ENCODE data around the gene SORBS1.

The SORBS1 gene

DNA sequence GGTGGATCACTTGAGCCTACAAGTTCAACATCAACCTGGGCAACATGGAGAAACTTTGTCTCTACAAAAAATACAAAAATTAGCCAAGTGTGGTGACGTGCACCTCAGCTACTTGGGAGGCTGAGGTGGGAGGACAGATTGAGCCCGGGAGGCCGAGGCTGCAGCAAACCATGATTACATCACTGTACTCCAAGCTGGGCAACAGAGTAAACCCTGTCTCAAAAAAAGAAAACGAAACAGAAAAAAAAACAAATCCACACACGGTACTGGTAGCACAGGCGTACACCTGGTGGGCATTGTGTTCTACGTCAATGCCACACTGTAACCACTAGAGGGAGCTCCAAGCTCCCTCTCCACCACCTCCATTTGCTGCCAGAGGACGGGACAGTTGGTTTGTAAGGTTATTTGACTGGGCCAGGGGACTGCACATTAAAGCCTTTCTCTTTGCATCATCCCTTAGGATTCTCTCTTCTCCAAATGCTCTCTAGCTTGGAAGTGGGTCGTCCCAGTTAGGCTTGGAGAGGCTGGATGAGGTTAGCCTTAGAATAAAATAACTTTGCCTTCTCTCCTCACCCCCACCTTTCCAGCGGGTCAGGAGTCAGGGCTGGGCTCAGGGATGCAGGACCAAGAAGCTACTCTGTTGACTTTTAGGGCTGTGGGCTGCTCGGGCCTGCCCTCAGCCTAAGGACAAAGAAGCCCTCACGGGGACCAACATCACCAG, 130.8 kb downstream of the SORBS1 start:
- peak; percentile 65 for DNase-seq

DNA sequence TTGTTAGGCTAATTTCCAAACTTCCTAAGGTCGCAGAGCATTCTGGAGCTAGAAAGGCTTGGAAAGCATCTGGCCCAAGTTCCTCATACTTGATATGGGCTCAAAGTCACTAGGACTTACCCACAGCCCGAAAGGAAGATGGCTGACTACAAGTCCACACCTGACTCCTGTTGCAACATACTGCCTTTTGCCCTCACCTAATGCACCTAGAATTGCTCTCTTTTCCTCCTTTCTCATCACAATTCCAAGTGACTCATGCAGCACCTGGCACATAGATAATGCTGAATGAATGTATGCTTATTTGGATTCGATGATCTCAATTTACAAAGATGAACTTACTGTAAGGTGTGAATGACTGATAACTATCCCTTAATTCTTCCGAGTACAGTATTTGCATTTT, 131.5 kb downstream of the SORBS1 start:
- no peak for DNase-seq

DNA sequence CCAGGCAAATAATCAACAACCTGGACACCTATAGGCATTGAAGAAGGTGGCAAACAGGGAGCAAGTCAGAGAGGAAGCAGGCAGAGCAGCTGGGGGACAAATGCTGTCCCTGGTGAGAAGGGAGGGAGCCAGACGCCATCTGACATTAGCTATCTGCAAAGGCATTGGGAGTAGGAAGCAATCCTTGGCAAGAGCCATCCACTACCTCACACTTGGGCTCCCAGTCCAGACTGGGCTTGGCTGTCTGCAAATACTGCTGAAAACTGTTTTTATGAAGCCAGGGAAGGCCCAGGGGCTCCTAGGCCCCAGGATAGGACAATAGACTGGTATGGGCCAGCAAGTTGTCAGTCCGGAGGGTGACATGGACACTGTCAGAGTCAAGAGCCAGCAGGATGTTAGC, 132.5 kb downstream of the SORBS1 start:
- DNase-seq = no peak

DNA sequence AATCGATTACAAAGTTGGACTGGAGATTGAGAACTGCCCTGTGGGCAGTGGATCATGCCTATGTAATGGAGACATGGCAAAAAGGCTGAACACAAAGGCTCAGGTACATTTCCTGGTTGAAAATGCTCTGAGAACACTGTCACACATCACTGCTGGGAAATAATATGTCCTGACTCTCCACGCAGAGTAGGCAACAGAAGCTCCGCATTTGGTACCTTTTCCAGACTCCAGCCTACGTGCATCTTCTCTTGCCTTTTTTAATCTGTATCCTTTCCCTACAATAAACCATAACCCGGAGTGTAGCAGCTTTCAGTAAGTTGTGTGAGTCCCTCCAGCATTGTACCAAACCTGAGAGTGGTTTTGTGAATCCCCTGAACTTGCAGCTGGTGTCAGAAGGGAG, 134.7 kb downstream of the SORBS1 start:
- DNase-seq = no peak

DNA sequence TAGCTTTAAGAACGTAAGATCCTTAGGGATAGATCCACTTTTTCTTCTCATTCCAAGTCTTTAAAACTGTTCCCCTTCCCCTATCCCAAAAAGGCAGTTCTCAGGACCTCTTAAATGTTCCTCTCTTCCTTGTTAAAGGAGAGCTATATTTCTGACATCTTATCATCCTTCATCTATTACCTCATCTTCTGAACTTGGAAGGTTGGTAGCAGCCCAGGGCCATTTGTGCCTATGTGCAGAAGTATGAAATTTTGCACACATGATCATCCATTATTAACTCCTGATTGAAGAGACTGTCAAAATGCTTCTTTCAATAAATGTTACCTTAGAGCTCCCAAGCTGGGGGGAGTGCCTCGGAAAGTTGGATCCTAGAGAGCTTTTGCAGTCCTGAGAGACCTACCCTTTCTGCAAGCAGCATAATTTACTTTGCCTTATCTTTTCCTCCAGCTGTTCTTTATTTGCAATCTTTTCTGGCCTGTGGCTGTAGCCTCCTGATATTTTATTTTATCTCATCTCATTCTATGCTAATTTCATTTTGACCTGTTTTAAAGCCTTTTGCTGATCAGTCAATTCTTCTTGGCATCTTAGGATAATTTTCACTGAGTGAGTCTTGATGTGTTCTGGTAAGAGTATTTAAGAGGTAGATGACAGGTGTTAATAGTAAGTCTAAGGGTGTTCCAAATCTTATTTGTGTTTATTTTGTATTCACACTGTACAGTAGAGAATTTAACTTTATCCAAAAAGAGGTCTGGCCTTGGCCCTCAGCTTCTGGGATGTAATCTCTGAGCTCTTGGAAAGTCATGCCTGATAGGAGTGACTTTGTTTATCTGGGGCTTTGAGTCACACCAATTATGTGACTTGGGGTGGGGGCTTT, 135.3 kb downstream of the SORBS1 start:
- DNase-seq = no peak

DNA sequence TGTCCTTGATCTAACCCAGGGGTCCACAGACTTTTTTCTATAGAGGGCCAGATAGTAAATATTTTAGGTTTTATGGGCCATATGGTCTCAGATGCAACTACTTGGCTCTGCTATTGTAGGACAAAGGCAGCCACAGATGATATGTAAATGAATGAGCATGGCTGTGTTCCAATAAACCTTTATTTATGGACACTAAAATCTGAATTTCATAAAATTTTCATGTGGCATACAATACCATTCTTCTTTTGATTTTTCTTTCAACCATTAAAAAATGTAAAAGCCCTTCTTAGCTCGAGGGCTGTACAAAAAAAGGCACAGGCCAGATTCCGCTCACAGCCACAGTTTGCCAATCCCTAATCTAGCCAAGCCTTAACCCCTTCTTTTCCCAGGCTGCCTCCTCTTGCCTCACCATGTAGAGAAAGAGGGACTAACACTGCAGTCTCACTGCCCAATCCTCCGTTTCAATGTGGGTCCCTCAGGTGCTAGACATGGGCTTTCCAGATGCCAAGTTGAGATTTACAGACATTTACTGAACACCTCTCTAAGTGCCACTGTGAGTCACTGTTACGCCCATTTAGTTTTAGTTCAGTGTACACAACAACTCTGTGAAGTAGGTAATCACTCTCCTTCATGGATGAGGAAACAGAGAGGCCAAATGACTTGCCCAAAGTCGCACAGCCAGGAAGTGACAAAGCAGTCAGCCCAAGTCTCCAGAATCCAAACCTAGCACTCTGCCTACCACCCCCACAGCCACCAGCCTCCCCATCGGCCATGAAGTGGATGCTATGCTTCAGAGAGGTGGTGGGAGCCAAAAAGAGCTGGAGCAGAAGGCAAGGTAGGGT, 137.8 kb downstream of the SORBS1 start:
- DNase-seq = no peak

DNA sequence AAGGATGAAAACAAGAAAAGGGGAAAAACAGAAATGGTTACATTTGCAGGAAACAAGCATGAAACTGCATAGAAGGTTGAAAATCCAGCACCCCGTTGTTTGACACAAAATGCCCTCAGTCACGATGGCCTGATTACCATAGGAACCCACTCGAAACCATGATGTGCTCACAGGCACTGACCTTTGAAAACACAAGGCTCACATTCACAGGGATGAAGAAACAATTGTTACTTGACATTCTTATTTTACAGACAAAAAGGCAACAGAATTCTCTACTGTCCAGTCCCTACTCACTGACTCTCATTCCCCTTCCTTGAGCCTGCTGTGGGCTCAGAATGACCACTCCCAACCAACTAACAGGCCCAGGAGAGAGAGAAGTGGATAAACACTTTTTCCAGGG, 138.9 kb downstream of the SORBS1 start:
- DNase-seq = no peak

DNA sequence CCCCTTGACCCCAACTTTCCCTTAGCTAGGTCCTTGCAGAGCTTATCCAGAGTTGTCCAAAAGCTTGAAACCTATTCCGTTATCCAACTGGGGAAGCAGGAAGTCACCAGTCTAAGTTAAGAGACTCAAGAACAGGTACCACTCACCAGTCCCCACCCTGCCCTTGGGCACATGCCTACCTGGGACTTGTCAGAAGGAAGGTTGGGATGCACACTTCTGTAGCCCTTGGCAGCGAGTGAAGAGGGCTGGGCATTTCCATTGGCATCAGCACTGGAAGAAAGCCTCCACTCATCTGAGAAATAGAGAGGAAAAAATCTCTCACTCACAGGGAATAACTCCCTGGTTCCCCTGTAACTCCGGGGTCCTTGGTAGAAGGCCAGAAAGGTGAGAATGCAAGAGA, 139.4 kb downstream of the SORBS1 start:
- no peak for DNase-seq

DNA sequence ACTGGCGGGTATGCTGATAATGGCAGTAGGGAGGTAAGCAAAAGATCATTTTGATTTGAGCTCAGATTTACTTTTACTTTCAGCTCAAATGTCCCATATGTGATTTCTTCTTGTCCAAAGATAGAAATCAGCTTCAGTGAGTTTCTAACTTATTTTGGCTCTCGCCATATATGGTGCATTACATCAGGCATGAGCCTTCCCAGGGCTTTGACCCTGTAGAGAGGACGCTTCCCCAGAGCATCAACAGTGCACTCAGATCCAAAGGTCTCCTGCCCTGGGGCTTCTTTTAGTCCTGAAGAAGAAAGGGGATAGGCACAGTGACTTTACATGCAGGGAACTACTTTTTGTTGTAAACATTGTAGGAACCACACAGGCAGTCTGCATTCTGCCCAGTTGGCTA, 141.8 kb downstream of the SORBS1 start:
- DNase-seq = no peak

DNA sequence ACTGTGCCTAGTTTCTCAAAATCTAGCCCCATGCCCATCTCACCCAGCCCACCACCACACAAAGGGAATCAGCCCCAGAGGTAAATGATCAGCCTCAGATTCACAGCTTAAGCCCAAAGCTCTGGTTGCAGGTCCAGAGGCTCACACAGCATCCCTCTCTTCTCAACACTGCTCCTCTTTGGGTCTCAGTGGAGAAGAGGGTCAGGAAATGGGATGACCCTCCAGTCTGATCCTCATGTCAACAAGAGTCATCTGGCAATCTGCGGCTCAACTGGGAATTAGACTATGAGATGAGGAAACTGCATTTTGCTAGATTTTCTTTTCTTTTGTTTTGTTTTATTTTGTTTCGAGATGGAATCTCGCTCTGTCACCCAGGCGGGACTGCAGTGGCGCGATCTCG, 144.2 kb downstream of the SORBS1 start:
- no peak for DNase-seq

DNA sequence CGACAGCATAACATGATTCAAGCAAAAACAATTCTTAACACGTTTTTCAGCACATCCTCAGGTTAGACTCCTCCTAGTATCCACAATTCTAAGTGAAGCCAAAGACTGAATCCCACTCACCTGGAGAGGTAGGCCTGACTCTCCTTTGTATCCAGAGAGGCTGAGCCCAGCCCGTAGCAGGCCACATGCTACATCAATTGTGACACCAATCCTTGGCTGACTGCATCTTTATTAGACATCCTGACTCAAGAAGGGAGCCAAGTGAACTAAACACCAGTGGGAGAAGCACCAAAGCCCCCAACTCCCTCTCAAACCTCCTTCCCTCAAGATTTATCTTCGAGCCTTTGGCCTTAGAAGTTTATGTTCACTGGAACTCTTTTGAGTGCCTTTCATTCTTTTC, 144.9 kb downstream of the SORBS1 start:
- no peak for DNase-seq

DNA sequence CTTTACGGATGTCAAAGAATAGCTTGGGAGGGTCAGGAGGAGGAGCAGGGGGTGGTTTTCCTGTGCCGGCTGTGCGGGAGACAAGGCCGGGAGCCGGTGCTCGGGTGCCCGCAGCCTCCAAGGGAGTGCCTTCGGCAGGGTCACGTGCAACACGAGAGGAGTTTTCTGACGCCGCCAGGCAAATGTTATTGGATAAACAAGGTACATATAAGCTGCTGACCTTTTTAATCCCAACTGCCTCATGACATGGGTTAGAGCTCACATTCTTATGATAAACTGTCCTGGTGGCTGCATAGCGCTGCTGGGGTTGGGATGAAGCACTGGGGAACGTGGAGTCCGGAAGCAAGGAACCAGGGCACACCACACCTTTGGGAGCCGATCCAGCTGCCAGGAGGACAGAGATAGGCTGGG, 145.5 kb downstream of the SORBS1 start:
- no peak for DNase-seq

DNA sequence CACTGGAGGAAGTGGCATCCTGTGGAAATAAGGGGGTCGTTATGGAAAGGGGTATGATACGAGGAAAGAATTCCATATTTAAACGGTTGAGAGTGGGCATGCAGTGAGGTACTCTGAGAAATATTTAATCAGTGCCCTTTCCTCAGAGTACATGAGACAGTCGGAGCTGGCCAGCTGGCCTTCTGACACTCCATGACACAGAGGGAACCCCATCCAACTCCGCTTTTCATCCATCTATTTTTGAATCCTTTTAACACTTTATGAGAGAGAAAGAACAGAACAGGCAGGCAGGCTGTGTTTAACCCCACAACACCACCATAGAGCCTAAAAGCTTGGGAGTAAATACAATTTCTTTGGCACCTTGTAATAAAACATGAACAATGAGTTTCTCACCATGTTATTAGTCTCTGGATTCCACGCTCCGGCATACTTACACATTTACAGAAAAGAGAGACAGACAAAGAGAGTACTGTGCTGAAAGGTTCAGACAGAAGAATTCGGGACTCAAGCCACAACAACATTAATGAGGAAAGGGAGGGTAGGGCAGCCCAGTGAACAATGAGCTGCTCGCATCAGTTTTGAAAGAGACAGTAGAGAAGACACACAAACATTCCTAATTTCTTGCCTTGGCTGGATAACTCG, 146.2 kb downstream of the SORBS1 start:
- no peak for DNase-seq

DNA sequence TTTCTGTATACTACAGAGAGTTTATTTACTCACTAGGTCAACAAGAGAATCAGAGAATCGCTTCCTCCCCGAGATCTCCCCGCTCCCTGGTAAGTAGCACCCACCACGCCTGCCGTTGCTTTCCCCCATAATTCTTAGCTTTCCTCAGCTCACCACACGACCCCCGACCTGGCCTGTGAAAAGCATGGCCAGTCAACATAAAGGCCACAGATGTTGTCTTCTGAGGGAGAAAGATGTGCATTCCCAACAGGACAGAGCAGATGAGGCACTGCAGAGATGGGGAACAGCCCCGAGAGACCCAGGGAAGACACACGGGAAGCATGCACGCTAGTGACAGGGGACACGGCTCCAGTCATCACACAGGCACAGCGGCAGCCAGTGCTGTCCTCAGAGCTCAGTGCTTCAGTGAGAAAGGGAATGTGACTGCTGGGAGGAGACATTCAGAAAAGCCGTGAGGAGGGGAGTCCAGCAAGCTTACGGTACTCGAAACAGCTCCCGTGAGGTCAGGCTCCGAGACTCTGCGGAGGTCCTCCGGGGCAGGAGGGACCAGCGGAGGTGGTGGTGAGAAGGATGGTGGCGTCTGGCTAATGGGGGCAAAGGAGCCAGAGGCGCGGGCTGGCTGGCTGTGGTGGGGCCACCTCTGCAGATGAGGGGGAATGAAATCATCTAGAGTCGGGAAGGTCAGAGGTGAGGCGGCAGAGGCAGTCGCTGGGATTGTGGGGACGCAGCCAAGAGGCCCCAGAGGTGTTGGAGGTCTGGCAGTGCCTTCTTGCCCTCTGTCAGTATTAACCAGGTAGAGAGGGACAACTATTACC, 146.9 kb downstream of the SORBS1 start:
- DNase-seq = no peak

DNA sequence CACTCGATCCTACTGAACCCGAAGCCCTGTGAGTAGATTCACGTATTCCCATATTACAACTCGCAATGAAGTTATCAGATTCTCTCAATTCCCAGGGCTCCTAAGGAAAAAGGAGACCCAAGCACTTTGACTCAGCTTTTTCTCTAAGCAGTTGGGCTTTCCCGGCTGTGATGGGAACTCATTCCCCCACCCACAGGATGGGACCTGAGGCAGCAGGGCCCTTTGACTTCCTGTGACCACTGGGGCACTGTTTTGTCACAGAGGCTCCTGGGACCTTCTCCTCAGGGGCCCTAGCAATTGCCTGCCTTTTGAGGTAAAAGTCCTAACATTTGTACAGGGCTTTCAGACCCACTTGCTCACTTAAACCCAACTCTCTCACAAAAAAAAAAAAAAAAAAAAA, 147.6 kb downstream of the SORBS1 start:
- DNase-seq = peak; percentile 28

DNA sequence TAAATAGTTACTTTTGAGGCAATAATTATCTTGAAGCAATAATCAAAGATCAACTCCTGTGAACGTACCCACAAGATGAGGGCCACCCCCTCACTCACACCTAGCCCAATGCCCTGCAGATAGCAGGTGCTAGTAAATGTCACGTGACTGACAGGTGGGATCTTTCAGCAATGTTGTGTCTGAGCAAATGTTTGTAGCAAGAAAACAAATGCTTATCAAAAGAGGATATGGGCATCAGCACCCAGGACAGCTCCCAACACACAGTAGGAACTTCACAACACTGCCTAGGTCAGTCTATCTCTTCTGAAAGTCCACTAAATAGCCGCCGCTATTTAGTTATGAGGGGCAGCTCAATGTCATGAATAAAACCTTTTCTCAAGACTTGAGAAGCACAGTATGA, 149.5 kb downstream of the SORBS1 start:
- DNase-seq = no peak

DNA sequence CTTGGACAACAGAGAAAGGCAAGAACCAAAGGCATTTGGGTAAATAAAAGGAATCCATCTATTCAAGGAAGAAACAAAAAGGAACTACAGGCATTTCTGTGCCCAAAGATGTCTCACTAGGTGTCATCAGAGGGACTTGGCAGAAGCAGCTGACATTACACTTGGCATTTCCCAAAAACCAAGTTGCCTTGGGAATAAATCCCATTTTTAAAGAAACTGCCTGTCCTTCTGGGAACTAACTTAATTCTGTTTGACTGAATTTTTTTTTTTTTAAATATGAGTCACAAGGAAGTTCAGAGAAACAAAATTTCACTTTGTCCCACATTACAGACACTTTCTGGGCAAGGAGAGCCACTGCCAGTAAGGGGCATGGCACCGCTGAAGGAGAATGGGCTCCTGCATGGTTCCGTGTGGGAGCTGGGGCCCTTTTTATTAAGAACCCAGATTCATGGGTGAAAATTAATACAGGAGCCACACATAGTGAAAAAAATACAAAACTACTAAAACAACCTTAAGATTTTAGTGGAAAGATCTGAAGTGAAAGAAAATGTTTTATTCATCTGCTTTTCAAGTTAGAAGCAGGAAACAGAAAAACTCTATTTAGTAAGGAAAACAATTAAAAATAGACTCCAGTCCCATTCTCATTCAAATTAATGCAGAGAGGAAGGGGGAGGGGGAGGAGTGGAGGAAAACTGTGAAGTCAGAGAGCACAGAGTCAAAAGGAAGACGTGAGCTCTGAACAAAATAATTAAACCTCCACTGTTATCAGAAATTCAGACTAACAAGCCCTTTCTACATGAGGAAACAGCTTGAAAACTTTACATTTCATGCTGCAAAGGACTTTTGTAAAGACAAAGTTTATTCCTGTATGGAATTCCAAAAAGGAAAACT, 151.9 kb downstream of the SORBS1 start:
- peak; percentile 44 for DNase-seq

DNA sequence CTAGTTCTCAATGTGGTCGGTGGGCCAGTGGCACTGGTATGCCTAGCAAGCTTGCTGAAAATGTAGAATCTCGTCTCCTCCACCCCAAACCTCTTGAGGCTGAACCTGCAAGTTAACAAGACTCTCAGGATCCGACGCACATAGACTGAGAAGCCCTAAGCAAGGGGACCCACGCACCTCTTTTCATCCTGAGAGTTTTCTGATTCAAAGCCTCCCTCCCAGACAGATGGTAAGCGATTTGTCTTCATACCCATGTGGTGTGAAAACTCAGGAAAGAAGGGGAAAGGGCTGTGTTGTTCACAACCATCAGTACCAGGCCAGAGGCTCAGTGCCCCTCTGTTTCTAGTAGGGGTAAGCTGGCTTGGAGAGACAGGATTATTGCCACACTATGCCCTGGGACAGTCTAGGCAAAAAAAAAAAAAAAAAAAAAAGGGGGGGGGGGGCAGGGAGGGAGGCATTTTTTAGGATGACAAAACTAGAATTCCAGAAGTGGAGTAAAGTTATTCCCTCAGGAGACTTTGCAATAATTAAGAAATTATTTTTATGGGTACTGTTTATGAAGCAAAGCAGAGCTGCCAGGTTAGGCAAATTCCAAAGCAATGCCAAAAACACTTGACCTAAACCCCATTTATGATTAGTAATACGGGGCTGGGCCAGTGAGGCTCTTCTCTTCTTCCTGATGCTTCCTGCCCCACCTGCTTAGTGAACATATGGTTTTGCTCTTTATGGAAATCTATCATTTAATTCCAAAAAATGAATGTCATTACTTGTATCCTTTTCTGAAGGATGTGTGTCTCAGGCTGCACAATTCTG, 152.8 kb downstream of the SORBS1 start:
- DNase-seq = no peak

DNA sequence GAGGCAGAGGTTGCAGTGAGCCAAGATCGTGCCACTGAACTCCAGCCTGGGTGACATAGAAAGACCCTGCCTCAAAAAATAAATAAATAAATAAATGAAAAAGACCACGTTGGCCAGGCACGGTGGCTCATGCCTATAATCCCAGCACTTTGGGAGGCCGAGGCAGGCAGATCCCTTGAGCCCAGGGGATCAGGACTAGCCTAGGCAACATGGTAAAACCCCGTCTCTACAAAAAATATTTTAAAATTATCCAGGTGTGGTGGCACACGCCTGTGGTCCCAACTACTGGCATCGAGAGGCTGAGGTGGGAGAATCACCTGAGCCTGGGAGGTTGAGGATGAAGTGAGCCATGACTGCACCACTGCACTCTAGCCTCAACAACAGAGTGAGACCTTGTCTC, 153.6 kb downstream of the SORBS1 start:
- no peak for DNase-seq

DNA sequence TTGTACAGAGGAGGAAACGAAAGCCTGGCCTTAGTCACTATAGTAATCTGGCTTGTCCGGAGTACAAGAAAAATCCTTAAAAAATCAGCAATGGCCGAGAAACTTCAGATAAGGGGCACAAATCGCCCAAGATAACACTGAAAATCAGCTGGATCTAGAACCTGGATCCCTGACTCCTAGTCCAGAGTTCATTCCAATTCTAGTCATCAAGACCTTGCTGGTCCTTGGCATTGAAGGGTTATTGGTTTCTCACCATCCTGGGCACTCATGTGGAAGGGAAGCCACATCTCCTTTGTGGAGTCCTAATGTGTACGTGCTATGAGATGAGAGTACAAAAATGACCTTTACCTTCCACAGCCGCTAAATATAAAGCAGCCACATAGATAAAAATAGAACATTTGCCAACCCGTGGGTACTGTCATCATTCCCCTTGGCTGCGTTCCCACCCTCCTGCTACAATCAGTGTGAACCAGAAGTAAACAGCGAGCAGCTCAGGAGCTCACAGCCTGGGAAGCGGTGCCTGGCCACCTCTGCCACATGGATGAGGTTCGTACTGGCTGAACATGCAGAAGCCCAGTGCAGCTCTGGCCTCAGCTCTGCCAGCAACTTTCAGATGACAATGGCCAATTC, 154.4 kb downstream of the SORBS1 start:
- peak; percentile 40 for DNase-seq
